ENCODE data around the gene SYT8.
"Not testable (repeated sequence)": the region's sequence is repeated elsewhere in the genome, so short reads cannot be mapped to it uniquely, and the experiment has no call there.

SYT8 gene, protein sequence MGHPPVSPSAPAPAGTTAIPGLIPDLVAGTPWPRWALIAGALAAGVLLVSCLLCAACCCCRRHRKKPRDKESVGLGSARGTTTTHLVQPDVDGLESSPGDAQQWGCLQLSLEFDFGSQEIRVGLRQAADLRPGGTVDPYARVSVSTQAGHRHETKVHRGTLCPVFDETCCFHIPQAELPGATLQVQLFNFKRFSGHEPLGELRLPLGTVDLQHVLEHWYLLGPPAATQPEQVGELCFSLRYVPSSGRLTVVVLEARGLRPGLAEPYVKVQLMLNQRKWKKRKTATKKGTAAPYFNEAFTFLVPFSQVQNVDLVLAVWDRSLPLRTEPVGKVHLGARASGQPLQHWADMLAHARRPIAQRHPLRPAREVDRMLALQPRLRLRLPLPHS

DNA sequence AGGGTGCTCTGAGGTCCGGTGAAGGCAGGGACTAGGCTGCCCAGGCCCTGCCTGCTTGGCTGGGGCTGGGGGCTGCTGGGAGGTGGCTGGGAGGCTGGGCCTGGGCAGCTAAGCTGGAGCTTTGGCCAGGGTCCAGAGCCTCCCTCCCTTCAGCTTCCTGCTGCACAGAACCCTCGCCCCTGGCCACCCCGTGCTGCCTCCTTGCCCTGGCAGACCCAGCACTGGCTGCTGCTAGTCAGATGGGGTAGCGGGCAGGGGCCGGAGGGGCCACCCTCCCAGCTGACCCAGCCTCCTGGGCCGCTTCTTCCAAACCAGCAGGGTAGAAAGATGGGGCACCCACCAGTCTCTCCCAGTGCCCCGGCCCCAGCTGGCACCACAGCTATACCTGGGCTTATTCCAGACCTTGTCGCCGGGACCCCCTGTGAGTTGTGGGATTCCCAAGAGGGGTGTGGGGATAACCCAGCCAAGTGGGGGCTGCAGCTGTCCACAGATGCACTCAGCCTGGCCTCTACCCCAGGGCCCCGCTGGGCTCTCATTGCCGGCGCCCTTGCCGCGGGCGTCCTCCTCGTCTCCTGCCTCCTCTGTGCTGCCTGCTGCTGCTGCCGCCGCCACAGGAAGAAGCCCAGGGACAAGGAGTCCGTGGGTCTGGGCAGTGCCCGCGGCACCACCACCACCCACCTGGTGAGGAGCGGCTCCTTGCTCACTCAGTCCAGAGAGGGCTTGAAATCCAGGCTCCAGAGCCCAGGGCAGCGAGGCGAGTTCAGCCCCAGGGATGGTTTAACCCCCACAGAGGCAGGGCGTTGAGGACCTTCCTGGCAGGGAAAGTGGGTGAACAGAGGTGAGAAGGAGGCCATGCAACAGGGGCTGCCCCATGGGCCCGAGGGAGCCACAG is at the start of gene SYT8:
Gene SYT8 (plus strand): TSS at position 212 of the 892 bp plus-strand sequence. CDS start 116 bp downstream, at position 328.
- DNase-seq (ENCODE audit: low read depth): no peak

DNA sequence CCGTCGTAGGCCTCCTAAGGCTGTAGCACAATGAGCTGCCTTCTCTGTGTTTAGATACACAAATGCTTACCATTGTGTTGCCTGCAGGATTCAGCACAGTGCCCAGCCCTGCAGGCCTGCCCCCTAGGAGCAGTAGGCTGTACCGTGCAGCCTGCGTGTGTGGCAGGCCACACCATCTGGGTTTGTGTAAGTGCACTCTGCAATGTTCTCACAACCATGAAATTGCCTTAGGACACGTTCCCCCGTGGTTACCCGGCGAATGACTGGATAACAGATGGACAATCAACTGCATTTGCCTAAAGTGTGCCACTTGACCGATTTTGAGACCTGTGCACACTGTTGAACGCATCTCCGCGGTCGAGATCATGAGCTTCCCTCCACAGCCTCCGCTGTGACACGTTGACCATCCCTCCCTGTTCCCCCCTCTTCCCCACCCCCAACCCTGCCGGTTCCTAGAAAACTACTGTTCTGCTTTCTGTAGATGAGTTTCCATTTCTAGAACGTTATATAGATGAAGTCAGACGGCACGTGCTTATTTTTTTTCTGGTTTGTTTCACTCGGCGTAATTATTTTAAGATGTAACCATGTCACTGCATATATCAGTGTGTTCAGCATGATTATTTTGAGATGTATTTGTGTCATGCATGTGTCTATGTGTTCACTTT is 48.9 kb upstream of the SYT8 start:
- no peak for DNase-seq (ENCODE audit: low read depth)

DNA sequence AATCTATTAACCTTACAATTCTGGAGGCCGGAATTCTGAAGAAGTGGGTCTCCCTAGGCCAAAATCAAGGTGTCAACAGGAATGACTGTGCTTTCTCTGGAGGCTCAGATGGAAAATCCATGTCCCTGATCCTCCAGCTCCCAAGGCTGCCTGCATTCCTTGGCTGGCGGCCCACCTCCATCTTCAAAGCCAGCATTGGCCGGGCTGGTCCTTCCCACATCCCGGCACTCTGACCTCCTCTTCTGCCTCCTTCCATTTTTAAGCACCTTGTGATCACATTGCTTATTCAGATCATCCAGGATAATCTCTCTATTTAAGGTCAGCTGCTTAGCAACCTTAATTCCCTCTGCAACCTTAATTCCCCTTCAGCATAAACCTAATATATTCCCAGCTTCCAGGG is 48.3 kb upstream of the SYT8 start:
- no peak for DNase-seq (ENCODE audit: low read depth)

DNA sequence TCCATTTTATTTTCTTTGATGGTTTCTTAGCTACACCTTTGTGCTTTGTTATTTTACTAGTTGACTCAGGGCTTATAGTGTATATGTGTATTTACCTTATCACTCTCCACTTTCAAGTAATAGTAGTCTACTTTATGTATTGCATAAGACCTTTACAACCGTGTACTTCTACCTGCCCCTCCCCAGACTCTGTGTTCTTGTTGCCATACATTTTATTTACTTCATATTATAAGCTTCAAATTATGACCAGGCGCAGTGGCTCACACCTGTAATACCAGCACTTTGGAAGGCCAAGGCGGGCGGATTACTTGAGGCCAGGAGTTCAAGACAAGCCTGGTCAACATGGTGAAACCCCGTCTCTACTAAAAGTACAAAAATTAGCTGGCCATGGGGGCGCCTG is 42.9 kb upstream of the SYT8 start:
- no peak for DNase-seq (ENCODE audit: low read depth)

DNA sequence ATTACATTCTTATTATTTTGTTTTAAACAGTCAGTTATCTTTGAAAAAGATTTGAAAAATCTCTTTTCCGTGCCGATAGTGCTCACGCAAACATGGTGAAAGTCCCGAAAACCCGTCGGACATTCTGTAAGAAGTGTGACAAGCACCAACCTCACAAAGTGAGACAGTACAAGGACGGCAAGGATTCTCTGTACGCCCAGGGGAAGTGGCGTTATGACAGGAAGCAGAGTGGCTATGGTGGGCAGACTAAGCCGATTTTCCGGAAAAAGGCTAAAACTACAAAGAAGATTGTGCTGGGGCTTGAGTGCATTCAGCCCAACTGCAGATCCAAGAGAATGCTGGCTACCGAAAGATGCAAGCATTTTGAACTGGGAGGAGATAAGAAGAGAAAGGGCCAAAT is 42.3 kb upstream of the SYT8 start:
- DNase-seq (ENCODE audit: low read depth): no peak

DNA sequence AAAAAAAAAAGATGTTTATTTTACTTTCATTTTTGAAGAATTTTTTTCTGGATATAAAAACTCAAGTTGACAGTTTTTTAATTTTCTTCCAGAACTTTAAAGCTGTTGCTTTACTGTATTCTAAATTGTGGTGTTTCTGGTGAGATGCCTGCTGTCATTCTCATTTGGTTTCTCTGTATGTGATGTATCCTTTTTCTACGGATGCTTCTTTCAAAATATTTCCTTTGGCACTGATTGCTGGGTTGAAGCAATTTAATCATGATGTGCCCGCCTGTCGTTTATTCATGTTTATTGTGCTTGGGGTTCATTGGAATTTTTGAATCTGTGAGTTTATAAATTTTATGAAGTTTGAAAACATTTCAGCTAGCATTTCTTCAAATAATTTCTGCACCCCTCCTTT is 41.7 kb upstream of the SYT8 start:
- DNase-seq (ENCODE audit: low read depth): no peak

DNA sequence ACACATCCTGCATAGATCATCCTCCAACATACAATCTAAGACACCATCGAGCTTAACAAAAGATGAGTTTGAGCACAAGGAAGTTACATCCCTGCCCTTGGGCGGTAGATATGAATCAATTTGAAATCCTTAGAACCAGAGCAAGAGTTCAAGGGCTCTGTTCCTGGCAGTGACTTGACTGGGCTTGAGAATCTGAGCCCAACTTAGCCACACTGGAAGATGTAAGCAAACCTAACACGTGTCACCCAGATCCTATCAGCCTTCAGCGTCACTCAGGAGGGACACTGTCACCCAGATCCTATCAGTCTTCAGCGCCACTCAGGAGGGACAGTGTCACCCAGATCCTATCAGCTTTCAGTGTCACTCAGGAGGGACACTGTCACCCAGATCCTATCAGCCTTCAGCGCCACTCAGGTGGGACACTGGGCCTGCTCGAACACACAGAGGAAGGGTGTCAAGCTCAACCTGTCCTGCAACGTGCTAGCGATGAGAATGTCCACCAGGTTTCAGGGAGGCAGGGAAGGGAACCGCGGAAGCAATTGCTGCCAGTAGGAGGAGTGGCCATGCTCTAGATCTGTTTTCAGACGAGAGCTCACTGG is 38.3 kb upstream of the SYT8 start:
- no peak for DNase-seq (ENCODE audit: low read depth)

DNA sequence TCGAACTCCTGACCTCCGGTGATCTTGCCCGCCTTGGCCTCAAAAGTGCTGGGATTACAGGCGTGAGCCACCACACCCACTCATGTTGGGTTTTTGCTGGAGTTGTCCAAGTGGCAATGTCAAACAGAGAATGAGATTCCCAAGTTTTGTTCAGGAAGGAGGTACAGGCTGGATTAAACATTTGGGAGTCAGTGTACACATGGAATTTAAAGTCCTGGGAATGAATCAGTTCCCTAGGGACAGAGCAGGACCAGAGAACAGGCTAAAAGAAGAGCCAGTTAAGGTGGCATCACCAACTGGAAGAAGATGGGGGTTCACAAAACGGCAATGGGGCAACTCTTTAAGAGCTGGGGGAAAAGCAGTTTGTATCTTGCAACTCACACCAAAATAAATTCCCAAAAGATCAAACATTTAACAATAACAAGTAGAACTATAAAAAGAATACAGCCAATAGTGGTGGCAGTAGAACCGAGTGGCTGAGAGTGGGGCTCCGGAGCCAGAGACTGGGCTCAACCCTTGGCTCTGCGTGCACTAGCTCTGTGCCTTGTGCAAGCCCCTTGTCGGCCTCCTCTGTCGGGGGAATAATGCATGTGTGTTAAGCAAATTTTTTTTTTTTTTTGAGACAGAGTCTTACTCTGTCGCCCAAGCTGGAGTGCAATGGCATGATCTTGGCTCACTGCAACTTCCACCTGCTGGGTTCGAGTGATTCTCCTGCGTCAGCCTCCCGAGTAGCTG is 37.2 kb upstream of the SYT8 start:
- no peak for DNase-seq (ENCODE audit: low read depth)

DNA sequence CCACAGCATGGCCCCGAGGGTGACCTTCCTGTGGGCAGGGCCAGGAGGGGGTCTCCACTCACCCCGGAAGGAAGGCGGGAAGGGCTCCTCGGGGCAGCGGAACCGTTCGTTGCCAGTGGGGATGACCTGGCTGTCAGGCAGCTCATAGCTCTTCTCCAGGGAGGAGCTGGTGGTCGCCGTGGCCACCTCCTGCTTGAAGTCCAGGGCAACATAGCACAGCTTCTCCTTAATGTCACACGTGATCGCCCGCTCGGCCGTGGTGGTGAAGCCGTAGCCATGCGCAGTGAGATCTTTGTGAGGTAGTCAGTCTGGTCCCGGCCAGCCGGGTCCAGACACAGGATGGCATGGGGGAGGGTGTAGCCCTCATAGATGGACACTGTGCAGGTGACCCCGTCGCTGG is 31.5 kb upstream of the SYT8 start:
- DNase-seq (ENCODE audit: low read depth): no peak

DNA sequence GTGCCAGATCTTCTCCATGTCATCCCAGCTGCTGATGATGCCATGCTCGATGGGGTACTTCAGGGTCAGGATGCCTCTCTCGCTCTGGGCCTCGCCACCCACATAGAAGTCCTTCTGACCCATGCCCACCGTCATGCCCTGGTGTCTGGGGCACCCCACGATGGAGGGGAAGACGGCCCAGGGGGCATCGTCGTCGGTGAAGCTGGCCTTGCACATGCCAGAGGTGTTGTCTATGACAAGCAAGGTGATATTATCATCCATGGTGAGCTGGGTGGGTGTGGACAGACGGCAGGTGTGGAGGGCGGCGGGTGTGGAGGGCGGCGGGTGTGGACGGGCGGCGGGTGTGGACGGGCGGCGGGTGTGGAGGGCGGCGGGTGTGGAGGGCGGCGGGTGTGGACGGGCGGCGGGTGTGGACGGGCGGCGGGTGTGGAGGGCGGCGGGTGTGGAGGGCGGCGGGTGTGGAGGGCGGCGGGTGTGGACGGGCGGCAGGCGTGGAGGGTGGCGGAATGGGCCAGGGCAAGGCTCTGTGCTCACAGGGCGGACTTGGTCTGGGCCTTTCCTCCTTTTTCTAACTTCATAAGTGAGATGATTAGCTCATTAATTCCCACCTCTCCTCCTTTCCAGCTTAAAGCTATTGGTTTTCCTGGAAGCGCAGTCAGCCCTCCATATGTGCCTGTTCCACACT is 30.8 kb upstream of the SYT8 start:
- not testable (repeated sequence) for DNase-seq (ENCODE audit: low read depth)

DNA sequence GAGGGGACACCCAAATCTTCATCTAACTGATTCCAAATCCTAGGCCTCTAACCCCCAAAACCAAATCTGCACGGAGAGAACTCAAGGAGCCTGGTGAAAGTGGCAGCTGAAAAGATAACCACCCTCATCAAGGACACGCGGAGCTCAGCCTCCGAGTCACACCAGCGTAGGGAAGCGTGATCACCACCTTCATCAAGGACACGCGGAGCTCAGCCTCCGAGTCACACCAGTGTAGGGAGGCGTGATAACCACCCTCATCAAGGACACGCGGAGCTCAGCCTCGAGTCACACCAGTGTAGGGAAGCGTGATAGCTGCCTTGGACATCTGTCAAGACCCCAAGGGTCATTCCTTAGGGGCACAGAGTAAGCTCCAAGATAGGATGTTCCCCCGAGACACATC is 29.3 kb upstream of the SYT8 start:
- DNase-seq (ENCODE audit: low read depth): no peak

DNA sequence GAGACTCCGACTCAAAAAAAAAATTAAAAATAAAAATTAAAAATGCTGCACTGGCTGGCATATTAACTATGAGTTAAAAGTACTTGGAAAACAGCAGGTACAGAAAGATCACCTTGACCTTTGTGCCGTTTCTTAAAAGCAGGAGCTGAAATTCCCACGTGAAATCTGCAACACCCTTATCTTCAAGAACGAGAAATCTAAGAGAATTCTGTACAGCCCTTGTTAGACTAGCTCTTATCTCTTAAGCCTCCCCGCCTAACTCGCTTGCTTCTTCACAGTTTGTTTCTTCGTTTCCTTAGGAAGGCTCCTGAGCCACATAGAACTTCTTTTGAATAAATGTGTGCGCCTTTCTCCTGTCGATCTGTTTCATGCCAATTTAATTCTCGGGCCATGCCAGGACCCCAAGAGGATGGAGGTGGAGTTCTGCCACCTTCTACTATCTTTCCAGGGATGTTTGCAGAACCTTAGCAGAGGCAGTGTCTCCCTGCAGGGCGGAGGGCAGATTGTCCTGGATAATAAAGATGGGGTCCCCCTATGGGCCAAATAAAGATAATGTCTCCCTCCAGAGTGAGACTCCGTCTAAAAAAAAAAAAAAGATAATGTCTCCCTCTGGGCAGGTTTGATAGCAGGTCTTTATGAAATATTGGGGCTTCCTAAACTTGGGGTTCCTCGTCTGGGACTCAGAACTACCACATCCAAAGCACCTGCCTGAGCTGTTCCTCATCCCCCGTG is 27.4 kb upstream of the SYT8 start:
- DNase-seq (ENCODE audit: low read depth): no peak

DNA sequence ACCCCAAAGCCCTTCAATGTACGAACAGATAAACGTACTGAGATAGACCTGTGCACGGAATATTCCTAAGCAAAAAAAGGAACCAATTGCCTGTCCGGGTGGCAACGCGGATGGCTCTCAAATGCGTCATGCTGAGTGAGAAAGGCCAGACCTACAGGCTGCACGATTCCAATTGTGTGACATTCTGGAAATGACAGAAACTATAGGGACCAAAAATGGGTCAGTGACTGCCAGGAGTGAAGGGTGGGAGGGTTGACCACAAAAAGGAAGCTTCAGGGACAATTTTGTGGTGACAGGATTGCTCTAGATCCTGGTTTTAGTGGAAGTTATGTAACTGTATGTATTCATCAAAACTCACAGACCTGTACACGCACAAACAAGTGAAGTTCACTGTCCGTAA is 24.0 kb upstream of the SYT8 start:
- DNase-seq (ENCODE audit: low read depth): no peak

DNA sequence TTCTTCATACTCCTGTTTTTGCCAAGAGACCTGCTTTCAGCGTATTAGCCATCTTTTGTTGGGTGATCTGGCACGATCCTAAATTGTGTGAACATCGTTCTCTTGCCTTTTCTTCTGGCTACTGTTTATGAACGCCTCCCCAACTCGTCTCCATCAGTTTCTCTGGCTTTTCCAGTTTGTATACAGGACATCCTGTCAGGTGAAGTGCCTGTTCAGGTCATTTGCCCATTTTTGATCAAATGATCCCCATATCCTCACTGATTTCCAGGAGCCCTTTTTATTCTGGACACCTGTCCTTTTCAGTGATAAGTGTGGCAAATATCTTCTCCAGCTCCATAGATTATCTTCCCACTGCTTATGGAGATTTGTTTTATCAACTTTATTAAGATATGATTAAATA is 22.5 kb upstream of the SYT8 start:
- DNase-seq (ENCODE audit: low read depth): no peak

DNA sequence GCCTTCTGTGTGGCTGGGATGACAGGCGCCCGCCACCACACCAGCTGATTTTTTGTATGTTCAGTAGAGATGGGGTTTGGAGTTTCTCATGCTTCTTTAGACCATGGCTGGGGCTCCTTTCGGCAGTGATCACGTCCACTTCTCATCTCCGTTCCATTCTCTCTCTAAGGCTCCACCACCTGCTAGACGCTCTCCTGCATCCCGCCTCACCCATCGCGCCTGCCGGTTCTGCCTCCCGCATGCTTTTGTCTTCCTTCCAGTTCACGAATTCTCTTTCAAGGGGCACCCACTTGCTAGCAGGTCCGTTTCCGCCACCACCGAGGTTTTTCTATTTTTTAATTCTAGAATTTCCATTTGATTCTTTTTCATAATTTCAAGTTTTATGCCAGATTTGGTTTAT is 22.0 kb upstream of the SYT8 start:
- DNase-seq (ENCODE audit: low read depth): no peak

DNA sequence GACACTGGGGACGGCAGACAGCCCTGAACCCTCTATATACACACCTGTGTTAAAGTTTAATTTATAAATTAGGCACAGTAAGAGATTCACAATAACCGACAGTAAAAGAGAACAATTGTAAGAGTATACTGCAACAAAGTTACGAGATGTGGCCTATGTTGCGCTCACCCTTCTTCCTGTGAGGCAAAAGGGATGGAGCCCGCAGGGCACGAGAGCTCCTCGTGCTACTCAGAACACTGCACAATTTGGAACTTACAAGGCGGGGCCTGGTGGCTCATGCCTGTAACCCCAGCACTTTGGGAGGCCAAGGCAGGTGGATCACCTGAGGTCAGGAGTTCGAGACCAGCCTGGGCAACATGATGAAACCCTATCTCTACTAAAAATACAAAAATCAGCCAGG is 21.4 kb upstream of the SYT8 start:
- not testable (repeated sequence) for DNase-seq (ENCODE audit: low read depth)

DNA sequence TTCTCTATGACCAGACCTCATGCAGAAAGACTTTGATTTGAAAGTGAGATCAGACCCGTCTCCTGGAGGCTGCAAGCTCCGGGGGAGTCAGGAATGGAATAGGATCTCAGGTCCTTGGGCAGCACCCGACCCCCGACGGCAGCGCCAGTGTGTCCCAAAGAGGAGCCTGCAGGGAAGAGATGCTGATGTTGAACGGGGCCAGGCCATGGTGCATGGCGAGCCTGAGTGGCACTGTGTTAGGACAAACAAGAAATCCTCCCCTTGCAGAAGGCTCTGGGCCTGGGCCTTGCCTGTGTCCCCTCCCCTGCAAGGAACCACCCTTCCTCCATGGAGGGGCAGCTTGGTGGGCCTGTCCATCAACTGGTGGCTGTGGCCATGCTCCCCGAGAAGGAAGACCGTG is 20.1 kb upstream of the SYT8 start:
- DNase-seq (ENCODE audit: low read depth): no peak

DNA sequence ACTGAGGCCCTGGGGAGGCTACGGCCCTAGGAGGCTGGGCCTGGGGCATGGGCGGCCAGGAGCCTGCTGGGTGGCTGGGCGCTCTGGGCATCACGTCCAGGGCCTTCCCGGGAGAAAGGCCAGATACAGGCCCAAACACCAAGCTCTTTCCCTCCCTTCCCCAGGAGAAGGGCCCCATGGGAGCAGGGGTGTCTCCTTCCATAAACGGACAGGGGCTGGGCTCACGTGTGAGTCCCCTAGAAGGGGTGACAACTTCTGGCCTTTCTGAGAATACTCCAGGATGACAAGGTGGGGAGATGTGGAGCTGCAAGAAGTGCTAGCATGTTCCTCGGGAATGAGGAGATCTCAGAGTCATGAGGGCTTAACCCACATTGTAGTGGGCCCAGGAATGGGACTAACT is 19.5 kb upstream of the SYT8 start:
- no peak for DNase-seq (ENCODE audit: low read depth)

DNA sequence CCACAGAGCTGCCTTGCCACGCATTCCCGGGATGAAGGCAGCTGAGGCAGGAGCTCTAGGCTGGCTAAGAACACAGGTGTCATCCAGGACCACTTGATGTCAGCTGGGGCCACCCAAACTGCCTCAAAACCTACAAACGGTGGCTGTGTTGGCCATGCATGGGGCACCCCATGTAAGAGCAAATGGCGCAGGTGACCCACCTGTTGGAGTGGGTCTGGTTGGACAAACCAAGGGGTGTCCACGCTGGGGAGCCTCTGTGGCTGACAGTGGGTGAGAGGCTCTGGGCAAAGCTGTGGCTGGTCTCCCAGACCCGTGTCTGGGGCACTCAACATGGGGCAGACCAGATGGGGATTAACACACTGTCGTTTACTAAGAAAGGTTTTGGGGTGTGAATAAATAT is 19.0 kb upstream of the SYT8 start:
- DNase-seq (ENCODE audit: low read depth): no peak

DNA sequence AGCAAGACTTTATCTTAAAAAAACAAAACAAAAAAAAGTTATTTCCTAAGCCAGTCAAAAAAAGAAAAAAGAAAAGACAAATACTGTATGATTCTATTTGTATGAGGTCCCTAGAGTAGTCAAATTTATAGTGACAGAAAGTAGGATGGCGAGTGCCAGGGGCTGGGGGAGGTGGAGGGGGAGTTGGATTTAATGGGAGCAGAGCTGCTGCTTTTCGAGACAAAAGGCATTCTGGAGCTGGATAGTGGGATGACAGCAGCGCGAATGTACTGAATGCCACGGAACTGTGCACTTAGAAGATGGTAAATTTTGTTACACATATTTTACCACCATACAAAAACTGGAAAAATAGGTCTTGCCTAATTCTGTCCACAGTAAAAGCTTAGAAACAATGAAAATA is 17.8 kb upstream of the SYT8 start:
- DNase-seq (ENCODE audit: low read depth): no peak
